Panc1 (cell line): Measurements from ENCODE around the gene XYLT1.

Experiments used
- SIN3A ChIP-seq: IDR thresholded peaks from 2 replicates; pipeline ENCODE4 v1.6.1; 2012; ENCODE audit warnings: low read depth, mild to moderate bottlenecking, low read length, moderate library complexity, borderline replicate concordance; ENCODE audit not compliant: insufficient read depth
- TF ChIP-seq, protein P1 (sequence below): fragments of 450-650 bp; IDR thresholded peaks from 2 replicates; pipeline ENCODE4 v1.5.1; 2017; ENCODE audit warnings: mild to moderate bottlenecking
- TF ChIP-seq, protein P2 (sequence below), 2 experiments: IDR thresholded peaks; 2 replicates each; pipeline ENCODE4 v1.6.1; 2011 to 2012; ENCODE audit warnings: low read depth in 2 of 2, control low read depth in 1 of 2, low read length in 1 of 2, mild to moderate bottlenecking in 1 of 2, moderate library complexity in 1 of 2; ENCODE audit not compliant: insufficient read depth in 1 of 2

DNA sequence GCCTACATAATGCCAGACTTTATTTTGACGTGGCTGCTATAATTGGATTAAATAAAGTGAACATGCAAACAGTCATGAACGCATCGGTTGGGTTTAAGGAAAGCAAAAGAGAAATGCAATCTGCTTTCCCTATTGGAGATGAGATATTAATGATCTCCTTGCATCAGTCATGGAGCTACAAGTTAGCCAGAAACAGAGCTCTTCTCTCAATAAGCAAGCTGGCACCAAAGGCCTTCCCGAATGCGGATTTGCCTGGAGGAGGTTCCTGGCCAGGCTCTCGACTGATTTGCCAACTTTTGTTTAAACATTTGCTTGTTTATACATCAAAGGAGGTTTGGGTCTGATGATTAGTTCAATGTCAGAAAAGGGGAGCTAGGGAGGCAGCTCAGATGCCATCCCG, 318.4 kb downstream of the XYLT1 start:
- TF ChIP-seq, protein P1, sequence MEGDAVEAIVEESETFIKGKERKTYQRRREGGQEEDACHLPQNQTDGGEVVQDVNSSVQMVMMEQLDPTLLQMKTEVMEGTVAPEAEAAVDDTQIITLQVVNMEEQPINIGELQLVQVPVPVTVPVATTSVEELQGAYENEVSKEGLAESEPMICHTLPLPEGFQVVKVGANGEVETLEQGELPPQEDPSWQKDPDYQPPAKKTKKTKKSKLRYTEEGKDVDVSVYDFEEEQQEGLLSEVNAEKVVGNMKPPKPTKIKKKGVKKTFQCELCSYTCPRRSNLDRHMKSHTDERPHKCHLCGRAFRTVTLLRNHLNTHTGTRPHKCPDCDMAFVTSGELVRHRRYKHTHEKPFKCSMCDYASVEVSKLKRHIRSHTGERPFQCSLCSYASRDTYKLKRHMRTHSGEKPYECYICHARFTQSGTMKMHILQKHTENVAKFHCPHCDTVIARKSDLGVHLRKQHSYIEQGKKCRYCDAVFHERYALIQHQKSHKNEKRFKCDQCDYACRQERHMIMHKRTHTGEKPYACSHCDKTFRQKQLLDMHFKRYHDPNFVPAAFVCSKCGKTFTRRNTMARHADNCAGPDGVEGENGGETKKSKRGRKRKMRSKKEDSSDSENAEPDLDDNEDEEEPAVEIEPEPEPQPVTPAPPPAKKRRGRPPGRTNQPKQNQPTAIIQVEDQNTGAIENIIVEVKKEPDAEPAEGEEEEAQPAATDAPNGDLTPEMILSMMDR = no peak
- TF ChIP-seq SIN3A = no peak
- TF ChIP-seq, protein P2, sequence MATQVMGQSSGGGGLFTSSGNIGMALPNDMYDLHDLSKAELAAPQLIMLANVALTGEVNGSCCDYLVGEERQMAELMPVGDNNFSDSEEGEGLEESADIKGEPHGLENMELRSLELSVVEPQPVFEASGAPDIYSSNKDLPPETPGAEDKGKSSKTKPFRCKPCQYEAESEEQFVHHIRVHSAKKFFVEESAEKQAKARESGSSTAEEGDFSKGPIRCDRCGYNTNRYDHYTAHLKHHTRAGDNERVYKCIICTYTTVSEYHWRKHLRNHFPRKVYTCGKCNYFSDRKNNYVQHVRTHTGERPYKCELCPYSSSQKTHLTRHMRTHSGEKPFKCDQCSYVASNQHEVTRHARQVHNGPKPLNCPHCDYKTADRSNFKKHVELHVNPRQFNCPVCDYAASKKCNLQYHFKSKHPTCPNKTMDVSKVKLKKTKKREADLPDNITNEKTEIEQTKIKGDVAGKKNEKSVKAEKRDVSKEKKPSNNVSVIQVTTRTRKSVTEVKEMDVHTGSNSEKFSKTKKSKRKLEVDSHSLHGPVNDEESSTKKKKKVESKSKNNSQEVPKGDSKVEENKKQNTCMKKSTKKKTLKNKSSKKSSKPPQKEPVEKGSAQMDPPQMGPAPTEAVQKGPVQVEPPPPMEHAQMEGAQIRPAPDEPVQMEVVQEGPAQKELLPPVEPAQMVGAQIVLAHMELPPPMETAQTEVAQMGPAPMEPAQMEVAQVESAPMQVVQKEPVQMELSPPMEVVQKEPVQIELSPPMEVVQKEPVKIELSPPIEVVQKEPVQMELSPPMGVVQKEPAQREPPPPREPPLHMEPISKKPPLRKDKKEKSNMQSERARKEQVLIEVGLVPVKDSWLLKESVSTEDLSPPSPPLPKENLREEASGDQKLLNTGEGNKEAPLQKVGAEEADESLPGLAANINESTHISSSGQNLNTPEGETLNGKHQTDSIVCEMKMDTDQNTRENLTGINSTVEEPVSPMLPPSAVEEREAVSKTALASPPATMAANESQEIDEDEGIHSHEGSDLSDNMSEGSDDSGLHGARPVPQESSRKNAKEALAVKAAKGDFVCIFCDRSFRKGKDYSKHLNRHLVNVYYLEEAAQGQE (IDR thresholded peaks at IDR 0.05; ENCODE audit: insufficient read depth in 1 of 2, low read depth in 2 of 2, low read length in 1 of 2) = no peak
